Thyroid gland (tissue), 4 donors: ENCODE measurements around the gene NME7.

Source experiments
- CTCF ChIP-seq, 6 experiments: fragments of 200-600 bp in 3 of 6; fragments of 450-650 bp in 3 of 6; sonication (generic) in 3 of 6; IDR thresholded peaks; one replicate each; pipeline ENCODE4 v1.5.1; 2016 to 2019; ENCODE audit warnings: antibody characterized with exemption in 6 of 6, mild to moderate bottlenecking in 2 of 6, inconsistent platforms in 1 of 6, moderate library complexity in 1 of 6
- POLR2A ChIP-seq, 2 donors: fragments of 450-650 bp; IDR thresholded peaks; one replicate each; pipeline ENCODE4 v1.6.1; 2017; ENCODE audit warnings: antibody characterized with exemption in 2 of 2, mild to moderate bottlenecking in 2 of 2, moderate library complexity in 1 of 2

GRCh38 chr1:169298441-169298840, 69.2 kb downstream of the NME7 start:
- no peak for TF ChIP-seq CTCF (IDR thresholded peaks at IDR 0.05)
- TF ChIP-seq POLR2A (IDR thresholded peaks at IDR 0.05): no peak
